ENCODE results near the gene TMEM200C.
A peak's percentile ranks its signal among the peaks of the same experiment; 100 is the strongest.
"Not testable (repeated sequence)": the region's sequence is repeated elsewhere in the genome, so short reads cannot be mapped to it uniquely, and the experiment has no call there.

The TMEM200C gene

GRCh38 chr18:5892823-5893431 lies 2.4 kb downstream of the TMEM200C start:
- DNase-seq, result no peak

- no peak for DNase-seq
These were observed 3.5 kb downstream of the TMEM200C start for GRCh38 chr18:5891854-5892215.

GRCh38 chr18:5891184-5891853 lies 4.0 kb downstream of the TMEM200C start:
- no peak for DNase-seq

- peak in 7 of 56 donors; percentile 8 to 31 (median 14) for DNase-seq
These were observed 4.8 kb downstream of the TMEM200C start for GRCh38 chr18:5890331-5891183.

- DNase-seq, result no peak
These were observed 10.0 kb downstream of the TMEM200C start for GRCh38 chr18:5885361-5885760.

GRCh38 chr18:5884375-5884774 lies 10.9 kb downstream of the TMEM200C start:
- DNase-seq, result no peak

- DNase-seq, result no peak
These were observed 15.8 kb downstream of the TMEM200C start for GRCh38 chr18:5879479-5879882.

GRCh38 chr18:5876891-5877290 lies 18.4 kb downstream of the TMEM200C start:
- DNase-seq, result no peak

- DNase-seq, result no peak
These were observed 21.0 kb downstream of the TMEM200C start for GRCh38 chr18:5874336-5874735.

GRCh38 chr18:5872886-5873285 lies 22.4 kb downstream of the TMEM200C start:
- no peak for DNase-seq

- DNase-seq, result no peak
These were observed 23.9 kb downstream of the TMEM200C start for GRCh38 chr18:5871426-5871825.

- peak in 36 of 56 donors; percentile 1 to 79 (median 26) for DNase-seq
These were observed 27.0 kb downstream of the TMEM200C start for GRCh38 chr18:5868218-5868854.

GRCh38 chr18:5865521-5865920 lies 29.8 kb downstream of the TMEM200C start:
- no peak for DNase-seq

GRCh38 chr18:5862127-5862526 lies 33.2 kb downstream of the TMEM200C start:
- not testable (repeated sequence) for DNase-seq

- no peak for DNase-seq
These were observed 38.1 kb downstream of the TMEM200C start for GRCh38 chr18:5857180-5857579.

- no peak for DNase-seq
These were observed 42.1 kb downstream of the TMEM200C start for GRCh38 chr18:5853253-5853652.

- DNase-seq, result no peak
These were observed 43.3 kb downstream of the TMEM200C start for GRCh38 chr18:5851998-5852397.

GRCh38 chr18:5842653-5843052 lies 52.7 kb downstream of the TMEM200C start:
- no peak for DNase-seq

GRCh38 chr18:5841518-5841917 lies 53.8 kb downstream of the TMEM200C start:
- DNase-seq, result no peak

GRCh38 chr18:5840547-5840946 lies 54.8 kb downstream of the TMEM200C start:
- DNase-seq, result no peak

- no peak for DNase-seq
These were observed 55.3 kb downstream of the TMEM200C start for GRCh38 chr18:5840025-5840424.

GRCh38 chr18:5839102-5839501 lies 56.2 kb downstream of the TMEM200C start:
- DNase-seq, result no peak

Measured in nucleus accumbens (tissue), 56 donors.